HCT116 (cell line): ENCODE measurements around the gene ABCC10.

Experiments used
- CTCF ChIP-seq, 3 experiments: fragments of 200-600 bp in 1 of 3; sonication (generic) in 1 of 3; IDR thresholded peaks in 2 of 3; conservative IDR thresholded peaks in 1 of 3; 2 replicates each; pipeline ENCODE4 v1.5.1; 2012 to 2017; ENCODE audit warnings: low read depth in 2 of 3, low read length in 2 of 3, antibody characterized with exemption in 1 of 3, borderline replicate concordance in 1 of 3, control low read depth in 1 of 3, mild to moderate bottlenecking in 1 of 3, mixed read lengths in 1 of 3, mixed run types in 1 of 3, moderate library complexity in 1 of 3; ENCODE audit not compliant: insufficient read depth in 1 of 3
- MAX ChIP-seq: IDR thresholded peaks from 2 replicates; pipeline ENCODE4 v1.6.1; 2012
- POLR2A ChIP-seq: IDR thresholded peaks from 2 replicates; pipeline ENCODE4 v1.7.0; 2011; ENCODE audit warnings: borderline replicate concordance; ENCODE audit not compliant: insufficient read depth, insufficient read length; ENCODE audit errors: extremely low read depth
- POLR2AphosphoS5 ChIP-seq: IDR thresholded peaks from 2 replicates; pipeline ENCODE4 v1.6.1; 2011; ENCODE audit warnings: mild to moderate bottlenecking, low read depth, low read length, moderate library complexity
- RAD21 ChIP-seq: IDR thresholded peaks from 2 replicates; pipeline ENCODE4 v1.6.1; 2012; ENCODE audit warnings: low read depth, mild to moderate bottlenecking
- REST ChIP-seq: IDR thresholded peaks from 2 replicates; pipeline ENCODE4 v1.6.1; 2012; ENCODE audit warnings: low read depth
- SIN3A ChIP-seq: IDR thresholded peaks from 2 replicates; pipeline ENCODE4 v1.6.1; 2012; ENCODE audit warnings: low read depth
- SP1 ChIP-seq: IDR thresholded peaks from 2 replicates; pipeline ENCODE4 v1.6.1; 2012; ENCODE audit warnings: low read depth
- SRF ChIP-seq: IDR thresholded peaks from 2 replicates; pipeline ENCODE4 v1.6.1; 2012; ENCODE audit warnings: low read depth
- ZBTB33 ChIP-seq: IDR thresholded peaks from 2 replicates; pipeline ENCODE4 v1.6.1; 2011; ENCODE audit warnings: mild to moderate bottlenecking, low read length, moderate library complexity; ENCODE audit not compliant: insufficient replicate concordance; ENCODE audit errors: extremely low read depth

- no peak for TF ChIP-seq POLR2A
- no peak for TF ChIP-seq CTCF (IDR thresholded peaks at IDR 0.05 in 2 of 3, conservative IDR thresholded peaks at IDR 0.05 in 1 of 3; ENCODE audit: borderline replicate concordance in 1 of 3, insufficient read depth in 1 of 3, low read depth in 2 of 3, low read length in 2 of 3)
- TF ChIP-seq RAD21: no peak
- TF ChIP-seq REST: no peak
- no peak for TF ChIP-seq SIN3A
- TF ChIP-seq POLR2AphosphoS5: no peak
- TF ChIP-seq ZBTB33: no peak
- no peak for TF ChIP-seq SRF
- TF ChIP-seq SP1: no peak
- TF ChIP-seq MAX: no peak
These were observed 8.5 kb downstream of the ABCC10 start for GRCh38 chr6:43435682-43436437.
